Fibroblast of lung (primary cell): ENCODE results near the gene NCK2. TPM values are rescaled to one million over a fixed set of nuclear protein-coding genes. Genes with fewer than 3 reads are reported as not detected.
A peak's percentile ranks its signal among the peaks of the same experiment; 100 is the strongest.

Experiments used
- DNase-seq, 2 donors: peaks; one replicate each; pipeline versions ENCODE4 v3.0.0 to v3.0.0-alpha.2; 2010; ENCODE audit warnings: low read depth in 2 of 2
- H2AFZ ChIP-seq: 2 replicates; pipeline ENCODE4 v1.5.1; 2012; ENCODE audit warnings: low read length, control low read depth, inconsistent platforms
- H3K27ac ChIP-seq: 2 replicates; pipeline ENCODE4 v1.5.1; 2011; ENCODE audit warnings: low read length, control low read depth; ENCODE audit not compliant: insufficient read depth
- H3K27me3 ChIP-seq: 2 replicates; pipeline ENCODE4 v1.5.1; 2011; ENCODE audit warnings: mild to moderate bottlenecking, low read length; ENCODE audit not compliant: control insufficient read depth, insufficient read depth
- H3K36me3 ChIP-seq: 2 replicates; pipeline ENCODE4 v1.5.1; 2011; ENCODE audit warnings: low read length; ENCODE audit not compliant: control insufficient read depth, insufficient read depth
- H3K4me1 ChIP-seq: 2 replicates; pipeline ENCODE4 v1.5.1; 2011; ENCODE audit warnings: low read length; ENCODE audit not compliant: control insufficient read depth, insufficient read depth; ENCODE audit errors: extremely low read depth
- H3K4me2 ChIP-seq: 2 replicates; pipeline ENCODE4 v1.5.1; 2011; ENCODE audit warnings: low read length, control low read depth; ENCODE audit not compliant: insufficient read depth; ENCODE audit errors: extremely low read depth
- H3K4me3 ChIP-seq, 4 experiments: fragments of 200-600 bp in 1 of 4; sonication (generic) in 1 of 4; replicated peaks in 1 of 4; 2 replicates each; pipeline ENCODE4 v1.5.1; 2011 to 2016; ENCODE audit warnings: low read length in 4 of 4, low read depth in 3 of 4, mild to moderate bottlenecking in 3 of 4, control low read depth in 2 of 4, inconsistent platforms in 1 of 4, mixed read lengths in 1 of 4; ENCODE audit not compliant: insufficient read depth in 1 of 4; ENCODE audit errors: control extremely low read depth in 1 of 4
- H3K79me2 ChIP-seq: 2 replicates; pipeline ENCODE4 v1.5.1; 2012; ENCODE audit warnings: mild to moderate bottlenecking, low read length, inconsistent platforms; ENCODE audit not compliant: control insufficient read depth, insufficient read depth
- H3K9ac ChIP-seq: 2 replicates; pipeline ENCODE4 v1.5.1; 2011; ENCODE audit warnings: mild to moderate bottlenecking, low read length, control low read depth; ENCODE audit not compliant: insufficient read depth
- H3K9me3 ChIP-seq: 2 replicates; pipeline ENCODE4 v1.5.1; 2012; ENCODE audit warnings: low read depth, low read length; ENCODE audit not compliant: control insufficient read depth, insufficient read depth
- H4K20me1 ChIP-seq: 2 replicates; pipeline ENCODE4 v1.5.1; 2011; ENCODE audit warnings: low read length; ENCODE audit not compliant: control insufficient read depth, insufficient read depth; ENCODE audit errors: extremely low read depth
- EZH2 ChIP-seq: IDR thresholded peaks from 2 replicates; pipeline ENCODE4 v1.5.1; 2012; ENCODE audit warnings: low read length, control low read depth, mild to moderate bottlenecking; ENCODE audit errors: missing control alignments
- polyA minus RNA-seq: library from RNA; depleted of rRNA, polyadenylated mRNA; stranded (reverse); fragments of >200 nt; gene quantifications from 2 replicates; pipeline ENCODE4 v1.2.3, GENCODE V29; 2011; ENCODE audit warnings: low replicate concordance
- polyA plus RNA-seq, 2 donors: library from polyadenylated mRNA; depleted of rRNA in 1 of 2; stranded (reverse) in 1 of 2; unstranded in 1 of 2; fragments of >200 nt; gene quantifications; 2 replicates each; pipeline ENCODE4 v1.2.1, GENCODE V29; 2011 to 2012; ENCODE audit warnings: missing spikeins in 1 of 2
- total RNA-seq: library from RNA; depleted of rRNA; stranded (reverse); fragments of >200 nt; gene quantifications from 2 replicates; pipeline ENCODE4 v1.2.1, GENCODE V29; 2014
- TF ChIP-seq, protein P1 (sequence below), 2 donors: IDR thresholded peaks in 1 of 2; conservative IDR thresholded peaks in 1 of 2; 1 replicate in 1 of 2; 2 replicates in 1 of 2; pipeline ENCODE4 v1.5.1; 2011 to 2012; ENCODE audit warnings: low read length in 2 of 2, control low read depth in 1 of 2, inconsistent platforms in 1 of 2, low read depth in 1 of 2, mild to moderate bottlenecking in 1 of 2

NCK2 gene
- 25.4 and 30.8 TPM in 2 replicates for total RNA-seq
- 20.3 and 51.3 TPM in 2 replicates for polyA plus RNA-seq
- polyA plus RNA-seq (2012): 17.1 and 39.3 TPM in 2 replicates
- 2.0 and 52.0 TPM in 2 replicates for polyA minus RNA-seq

DNA sequence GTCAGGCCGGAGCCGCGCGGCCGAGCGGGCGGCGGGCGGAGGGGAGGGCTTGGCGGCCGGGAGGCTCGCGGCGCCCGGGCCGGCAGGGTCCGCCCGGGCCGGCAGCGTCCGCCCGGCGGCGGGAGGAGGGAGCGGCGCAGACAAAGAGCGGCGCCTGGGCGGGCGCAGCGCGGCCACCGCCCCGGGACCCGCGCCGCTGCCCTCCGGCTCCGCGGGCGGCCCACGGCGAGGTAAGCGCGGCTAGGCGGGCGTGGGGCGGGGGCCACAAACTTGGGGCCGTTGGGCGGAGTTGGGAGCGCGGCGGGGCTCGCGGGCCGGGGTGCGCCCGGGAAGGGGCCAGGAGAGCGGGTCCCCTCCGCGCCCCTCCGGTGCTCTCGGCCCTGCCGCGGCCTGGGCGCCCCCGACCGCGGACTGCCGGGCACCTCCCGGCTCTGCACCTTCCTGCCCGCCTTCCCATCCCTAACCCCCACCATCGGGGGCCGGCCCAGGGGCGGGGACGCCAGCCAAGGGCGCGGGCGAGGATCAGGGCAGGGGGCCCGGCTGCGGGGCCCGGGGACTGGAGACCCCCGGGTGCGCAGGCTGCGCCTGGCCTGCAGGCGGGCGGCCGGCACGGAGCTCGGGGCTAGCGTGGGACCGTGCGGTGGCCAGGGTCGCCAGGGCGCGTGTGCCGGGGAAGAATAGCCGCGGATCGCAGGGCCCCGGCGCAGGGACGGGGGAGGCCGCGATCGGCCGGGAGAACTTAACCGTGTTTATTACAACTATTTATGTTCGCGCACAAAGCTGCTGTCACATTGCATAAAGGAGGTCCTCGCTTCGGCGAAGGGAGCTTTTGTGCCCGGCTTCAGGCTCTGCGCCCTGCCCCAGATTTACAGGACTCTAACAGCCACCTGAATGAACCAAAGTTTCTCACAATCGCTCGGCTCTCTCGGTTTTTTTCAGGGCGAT is at the start of gene NCK2:
Gene NCK2, plus strand, starts transcription at position 4 of the 945 bp plus-strand sequence. CDS start 110,152 bp downstream, outside the sequence.
- DNase-seq: peak; percentile 27 to 34
- Histone ChIP-seq H3K4me3 (peak within 1 kb of the TSS; percentile 56 to 88 (median 66)), H4K20me1 (no peaks in the 10 kb centered on the region), H3K27me3 (peaks cover 2% of the 10 kb centered on the region), H2AFZ (peak within 1 kb of the TSS; percentile 52), H3K79me2 (peaks cover 28% of the 10 kb centered on the region), H3K27ac (peak within 1 kb of the TSS; percentile 26), H3K9ac (peak within 1 kb of the TSS; percentile 73), H3K36me3 (no peaks in the 10 kb centered on the region), H3K4me2 (peak within 1 kb of the TSS; percentile 71), H3K4me1 (peaks cover 17% of the 10 kb centered on the region), H3K9me3 (no peaks in the 10 kb centered on the region)
- no peak for TF ChIP-seq EZH2
- TF ChIP-seq, protein P1, sequence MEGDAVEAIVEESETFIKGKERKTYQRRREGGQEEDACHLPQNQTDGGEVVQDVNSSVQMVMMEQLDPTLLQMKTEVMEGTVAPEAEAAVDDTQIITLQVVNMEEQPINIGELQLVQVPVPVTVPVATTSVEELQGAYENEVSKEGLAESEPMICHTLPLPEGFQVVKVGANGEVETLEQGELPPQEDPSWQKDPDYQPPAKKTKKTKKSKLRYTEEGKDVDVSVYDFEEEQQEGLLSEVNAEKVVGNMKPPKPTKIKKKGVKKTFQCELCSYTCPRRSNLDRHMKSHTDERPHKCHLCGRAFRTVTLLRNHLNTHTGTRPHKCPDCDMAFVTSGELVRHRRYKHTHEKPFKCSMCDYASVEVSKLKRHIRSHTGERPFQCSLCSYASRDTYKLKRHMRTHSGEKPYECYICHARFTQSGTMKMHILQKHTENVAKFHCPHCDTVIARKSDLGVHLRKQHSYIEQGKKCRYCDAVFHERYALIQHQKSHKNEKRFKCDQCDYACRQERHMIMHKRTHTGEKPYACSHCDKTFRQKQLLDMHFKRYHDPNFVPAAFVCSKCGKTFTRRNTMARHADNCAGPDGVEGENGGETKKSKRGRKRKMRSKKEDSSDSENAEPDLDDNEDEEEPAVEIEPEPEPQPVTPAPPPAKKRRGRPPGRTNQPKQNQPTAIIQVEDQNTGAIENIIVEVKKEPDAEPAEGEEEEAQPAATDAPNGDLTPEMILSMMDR (conservative IDR thresholded peaks at IDR 0.05 in 1 of 2, IDR thresholded peaks at IDR 0.05 in 1 of 2; ENCODE audit: low read depth in 1 of 2, low read length in 2 of 2): no peak

DNA sequence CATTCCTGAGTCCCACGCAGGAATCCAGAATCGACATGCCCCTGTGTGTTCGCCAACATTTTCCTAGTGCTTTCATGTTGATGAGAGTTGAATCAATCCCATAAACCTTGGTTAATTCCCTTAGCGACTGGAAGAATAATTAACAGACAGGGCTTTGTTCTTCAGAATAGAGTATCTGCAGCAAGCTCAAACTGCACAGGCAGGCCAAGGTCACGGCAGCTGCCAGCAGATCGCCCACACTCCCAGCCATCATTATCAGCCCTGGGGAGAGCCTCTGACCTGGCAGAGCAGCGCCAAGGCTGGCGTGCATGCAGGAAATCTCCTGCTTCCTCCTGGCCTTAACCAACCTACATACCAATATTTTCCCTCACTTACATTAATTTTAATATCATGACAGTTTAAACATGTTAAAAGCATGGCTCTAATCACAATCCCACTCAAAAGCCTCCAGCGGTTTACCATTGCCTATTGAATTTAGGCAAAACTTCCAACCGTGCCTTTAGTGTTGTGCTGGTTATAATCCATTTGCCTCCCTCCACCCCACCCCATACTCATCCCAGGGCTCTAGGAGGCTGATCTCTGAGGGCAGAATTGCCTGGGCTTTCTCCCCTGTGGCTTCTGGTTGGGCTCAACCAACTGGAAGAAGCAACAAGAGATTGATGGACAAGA is 46.8 kb upstream of the NCK2 start:
- no peaks in the 10 kb centered on the region for H3K79me2 ChIP-seq
- H3K4me1 ChIP-seq: no peaks in the 10 kb centered on the region
- H3K27ac ChIP-seq: no peak overlapping the region
- DNase-seq: no peak
- no peaks in the 10 kb centered on the region for H3K27me3 ChIP-seq
- H4K20me1 ChIP-seq: no peaks in the 10 kb centered on the region
- H3K9me3 ChIP-seq: no peaks in the 10 kb centered on the region
- H3K4me2 ChIP-seq: no peak overlapping the region
- no peak overlapping the region for H2AFZ ChIP-seq
- no peak overlapping the region for H3K9ac ChIP-seq
- no peaks in the 10 kb centered on the region for H3K36me3 ChIP-seq
- no peak overlapping the region for H3K4me3 ChIP-seq
- TF ChIP-seq, protein P1 (conservative IDR thresholded peaks at IDR 0.05 in 1 of 2, IDR thresholded peaks at IDR 0.05 in 1 of 2; ENCODE audit: low read depth in 1 of 2, low read length in 2 of 2): no peak
- TF ChIP-seq EZH2: no peak

DNA sequence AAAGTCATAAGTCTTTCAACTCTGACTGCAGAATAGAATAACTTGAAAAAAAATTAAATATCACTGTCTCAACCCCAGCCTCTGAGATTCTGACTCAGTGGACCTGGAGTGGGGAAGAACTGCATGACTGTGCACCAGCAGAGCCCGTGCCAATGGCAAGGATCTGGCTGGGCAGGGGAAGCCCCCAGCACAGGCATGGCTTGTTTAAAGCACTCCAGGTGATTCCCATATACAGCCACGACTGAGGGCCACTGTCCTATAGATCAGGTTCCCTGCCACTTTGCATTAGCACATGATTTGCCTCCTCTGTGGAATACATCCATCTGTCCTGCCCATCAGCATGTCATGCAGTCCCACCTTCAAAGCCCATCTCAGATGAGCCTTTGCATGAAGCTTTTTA is 45.9 kb upstream of the NCK2 start:
- no peak overlapping the region for H3K9ac ChIP-seq
- H3K36me3 ChIP-seq: no peaks in the 10 kb centered on the region
- H3K9me3 ChIP-seq: no peaks in the 10 kb centered on the region
- no peaks in the 10 kb centered on the region for H3K79me2 ChIP-seq
- H4K20me1 ChIP-seq: no peaks in the 10 kb centered on the region
- no peaks in the 10 kb centered on the region for H3K27me3 ChIP-seq
- DNase-seq: no peak
- no peak overlapping the region for H3K4me2 ChIP-seq
- no peaks in the 10 kb centered on the region for H3K4me1 ChIP-seq
- TF ChIP-seq EZH2: no peak
- TF ChIP-seq, protein P1 (conservative IDR thresholded peaks at IDR 0.05 in 1 of 2, IDR thresholded peaks at IDR 0.05 in 1 of 2; ENCODE audit: low read depth in 1 of 2, low read length in 2 of 2): no peak
- H2AFZ ChIP-seq: no peak overlapping the region
- H3K27ac ChIP-seq: no peak overlapping the region
- no peak overlapping the region for H3K4me3 ChIP-seq
